ENCODE measurements around the gene HMGCR.

DNA sequence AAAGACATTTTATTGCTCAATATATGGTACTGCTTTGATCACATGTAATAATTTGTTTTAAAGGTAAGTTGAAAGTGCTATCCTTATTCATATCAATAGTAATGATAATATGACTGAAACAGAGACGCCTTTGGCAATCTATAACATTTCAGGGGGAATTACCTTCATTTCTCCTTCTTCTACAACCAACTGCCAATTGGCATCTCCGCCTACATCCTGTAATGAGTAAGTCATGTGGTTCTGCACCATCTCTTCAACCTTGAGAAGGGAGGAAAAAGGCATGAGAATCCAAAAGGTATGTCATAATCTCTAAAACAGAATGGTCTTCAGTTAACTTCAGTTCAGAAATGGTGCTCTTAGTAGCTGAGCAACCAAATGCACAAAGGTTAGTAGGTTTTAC, 52.4 kb downstream of the HMGCR start:
- TF ChIP-seq, protein P1, sequence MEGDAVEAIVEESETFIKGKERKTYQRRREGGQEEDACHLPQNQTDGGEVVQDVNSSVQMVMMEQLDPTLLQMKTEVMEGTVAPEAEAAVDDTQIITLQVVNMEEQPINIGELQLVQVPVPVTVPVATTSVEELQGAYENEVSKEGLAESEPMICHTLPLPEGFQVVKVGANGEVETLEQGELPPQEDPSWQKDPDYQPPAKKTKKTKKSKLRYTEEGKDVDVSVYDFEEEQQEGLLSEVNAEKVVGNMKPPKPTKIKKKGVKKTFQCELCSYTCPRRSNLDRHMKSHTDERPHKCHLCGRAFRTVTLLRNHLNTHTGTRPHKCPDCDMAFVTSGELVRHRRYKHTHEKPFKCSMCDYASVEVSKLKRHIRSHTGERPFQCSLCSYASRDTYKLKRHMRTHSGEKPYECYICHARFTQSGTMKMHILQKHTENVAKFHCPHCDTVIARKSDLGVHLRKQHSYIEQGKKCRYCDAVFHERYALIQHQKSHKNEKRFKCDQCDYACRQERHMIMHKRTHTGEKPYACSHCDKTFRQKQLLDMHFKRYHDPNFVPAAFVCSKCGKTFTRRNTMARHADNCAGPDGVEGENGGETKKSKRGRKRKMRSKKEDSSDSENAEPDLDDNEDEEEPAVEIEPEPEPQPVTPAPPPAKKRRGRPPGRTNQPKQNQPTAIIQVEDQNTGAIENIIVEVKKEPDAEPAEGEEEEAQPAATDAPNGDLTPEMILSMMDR (conservative IDR thresholded peaks at IDR 0.05; ENCODE audit: low read depth in 2 of 2), result no peak
- TF ChIP-seq CREB1 (CRISPR knock-in tag; IDR thresholded peaks at IDR 0.05; ENCODE audit: low read depth), result no peak
- TF ChIP-seq EZH2 (IDR thresholded peaks at IDR 0.05; ENCODE audit: low read depth, unreplicated experiment), result no peak
- no peak for TF ChIP-seq POLR2AphosphoS5 (IDR thresholded peaks at IDR 0.05; ENCODE audit: low read depth)
- TF ChIP-seq, protein P2, sequence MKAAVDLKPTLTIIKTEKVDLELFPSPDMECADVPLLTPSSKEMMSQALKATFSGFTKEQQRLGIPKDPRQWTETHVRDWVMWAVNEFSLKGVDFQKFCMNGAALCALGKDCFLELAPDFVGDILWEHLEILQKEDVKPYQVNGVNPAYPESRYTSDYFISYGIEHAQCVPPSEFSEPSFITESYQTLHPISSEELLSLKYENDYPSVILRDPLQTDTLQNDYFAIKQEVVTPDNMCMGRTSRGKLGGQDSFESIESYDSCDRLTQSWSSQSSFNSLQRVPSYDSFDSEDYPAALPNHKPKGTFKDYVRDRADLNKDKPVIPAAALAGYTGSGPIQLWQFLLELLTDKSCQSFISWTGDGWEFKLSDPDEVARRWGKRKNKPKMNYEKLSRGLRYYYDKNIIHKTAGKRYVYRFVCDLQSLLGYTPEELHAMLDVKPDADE (IDR thresholded peaks at IDR 0.05), result no peak
- TF ChIP-seq JUNB (IDR thresholded peaks at IDR 0.05; ENCODE audit: unreplicated experiment), result no peak
- TF ChIP-seq, protein P3, sequence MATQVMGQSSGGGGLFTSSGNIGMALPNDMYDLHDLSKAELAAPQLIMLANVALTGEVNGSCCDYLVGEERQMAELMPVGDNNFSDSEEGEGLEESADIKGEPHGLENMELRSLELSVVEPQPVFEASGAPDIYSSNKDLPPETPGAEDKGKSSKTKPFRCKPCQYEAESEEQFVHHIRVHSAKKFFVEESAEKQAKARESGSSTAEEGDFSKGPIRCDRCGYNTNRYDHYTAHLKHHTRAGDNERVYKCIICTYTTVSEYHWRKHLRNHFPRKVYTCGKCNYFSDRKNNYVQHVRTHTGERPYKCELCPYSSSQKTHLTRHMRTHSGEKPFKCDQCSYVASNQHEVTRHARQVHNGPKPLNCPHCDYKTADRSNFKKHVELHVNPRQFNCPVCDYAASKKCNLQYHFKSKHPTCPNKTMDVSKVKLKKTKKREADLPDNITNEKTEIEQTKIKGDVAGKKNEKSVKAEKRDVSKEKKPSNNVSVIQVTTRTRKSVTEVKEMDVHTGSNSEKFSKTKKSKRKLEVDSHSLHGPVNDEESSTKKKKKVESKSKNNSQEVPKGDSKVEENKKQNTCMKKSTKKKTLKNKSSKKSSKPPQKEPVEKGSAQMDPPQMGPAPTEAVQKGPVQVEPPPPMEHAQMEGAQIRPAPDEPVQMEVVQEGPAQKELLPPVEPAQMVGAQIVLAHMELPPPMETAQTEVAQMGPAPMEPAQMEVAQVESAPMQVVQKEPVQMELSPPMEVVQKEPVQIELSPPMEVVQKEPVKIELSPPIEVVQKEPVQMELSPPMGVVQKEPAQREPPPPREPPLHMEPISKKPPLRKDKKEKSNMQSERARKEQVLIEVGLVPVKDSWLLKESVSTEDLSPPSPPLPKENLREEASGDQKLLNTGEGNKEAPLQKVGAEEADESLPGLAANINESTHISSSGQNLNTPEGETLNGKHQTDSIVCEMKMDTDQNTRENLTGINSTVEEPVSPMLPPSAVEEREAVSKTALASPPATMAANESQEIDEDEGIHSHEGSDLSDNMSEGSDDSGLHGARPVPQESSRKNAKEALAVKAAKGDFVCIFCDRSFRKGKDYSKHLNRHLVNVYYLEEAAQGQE (IDR thresholded peaks at IDR 0.05; ENCODE audit: unreplicated experiment), result no peak
- TF ChIP-seq EZH2phosphoT487 (IDR thresholded peaks at IDR 0.05; ENCODE audit: unreplicated experiment), result no peak

Measured in GM23338 (cell line).